Measurements from ENCODE around the gene CEBPZ. TPM values are rescaled to one million over a fixed set of nuclear protein-coding genes. Genes with fewer than 3 reads are reported as not detected.

CEBPZ gene
- polyA plus RNA-seq, 1 experiment, result 3.7 TPM

DNA sequence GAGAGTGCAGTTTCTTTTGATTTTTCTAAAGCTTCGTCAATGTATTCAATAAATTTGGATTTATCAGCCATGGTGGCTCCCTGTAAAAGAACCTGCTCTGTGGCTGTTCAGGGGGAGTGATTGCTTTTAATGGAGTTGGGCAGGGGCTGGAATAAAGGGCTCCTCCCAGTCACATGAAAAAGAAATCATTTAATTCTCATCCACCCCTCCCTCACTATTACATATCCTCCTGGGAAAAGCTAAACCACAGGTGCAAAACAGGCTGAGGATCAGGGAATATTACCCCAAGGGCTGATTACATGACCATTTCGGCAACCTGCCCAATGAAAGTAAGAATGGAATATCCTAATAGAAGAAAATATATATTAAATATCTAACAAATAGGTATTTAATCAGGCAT, 42.8 kb downstream of the CEBPZ start, which contains the start of gene SULT6B1:
SULT6B1 (minus strand) TSS at position 101 of the 400 bp plus-strand sequence; CDS start at position 71, 30 bp downstream.
- Histone ChIP-seq H3K27me3 (ENCODE audit: control insufficient read depth, insufficient read depth, low read length) (peaks cover 4% of the 10 kb centered on the region), H3K36me3 (ENCODE audit: control insufficient read depth, insufficient read depth, low read length) (no peaks in the 10 kb centered on the region), H3K4me3 (ENCODE audit: low read depth, low read length) (no peak within 1 kb of the TSS)
- TF ChIP-seq CTCF (IDR thresholded peaks at IDR 0.05; ENCODE audit: insufficient read depth, low read depth, low read length), result no peak
- POLR2A ChIA-PET, result no interaction called here
- no peak for DNase-seq (ENCODE audit: low read depth)
- CTCF ChIA-PET, result interaction anchor here (1.2 to 1.7 kb wide), 2 partner anchors 12 to 20 kb away, joined by 3 to 5 read pairs; no protein-coding TSS in a partner anchor

DNA sequence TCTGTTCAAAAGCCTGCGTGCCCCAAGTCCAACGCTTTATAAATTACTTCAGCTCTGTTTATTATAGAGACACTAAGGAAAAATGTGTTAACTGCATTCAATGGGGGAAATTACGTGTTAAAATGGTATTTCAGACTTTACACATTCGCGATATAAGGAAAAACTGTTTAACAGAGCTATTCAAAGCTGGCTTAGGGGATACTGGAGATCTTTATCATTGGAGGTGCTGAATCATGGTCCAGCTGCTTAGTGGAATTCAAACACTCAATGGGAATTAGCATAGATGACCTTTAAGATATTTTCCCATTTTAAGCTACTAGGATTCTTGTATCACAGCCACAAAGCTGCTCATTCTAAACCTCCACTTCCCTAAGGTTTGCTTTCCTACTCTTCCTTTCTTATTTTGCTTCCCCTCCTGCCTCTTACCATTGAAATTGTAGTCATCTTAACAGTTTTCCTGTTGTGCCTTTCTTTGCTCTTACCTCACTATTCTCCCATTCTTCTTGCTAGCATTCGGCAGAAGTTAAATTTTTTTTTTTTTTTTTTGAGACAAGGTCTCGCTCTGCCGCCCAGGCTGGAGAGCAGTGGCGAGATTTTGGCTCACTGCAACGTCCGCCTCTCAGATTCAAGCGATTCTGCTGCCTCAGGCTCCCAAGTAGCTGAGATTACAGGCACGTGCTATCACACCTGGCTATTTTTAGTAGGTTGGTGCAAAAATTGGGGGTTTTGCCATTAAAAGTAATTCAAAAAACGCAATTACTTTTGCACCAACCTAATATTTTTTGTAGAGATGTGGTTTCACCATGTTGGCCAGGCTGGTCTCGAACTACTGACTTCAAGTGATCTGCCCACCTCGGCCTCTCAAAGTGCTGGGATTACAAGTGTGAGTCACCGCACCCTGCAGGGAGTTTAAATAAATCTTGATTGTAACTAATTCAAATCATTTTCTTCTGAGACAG, 49.4 kb downstream of the CEBPZ start:
- POLR2A ChIA-PET, result no interaction called here
- peak; percentile 13 for DNase-seq (ENCODE audit: low read depth)

DNA sequence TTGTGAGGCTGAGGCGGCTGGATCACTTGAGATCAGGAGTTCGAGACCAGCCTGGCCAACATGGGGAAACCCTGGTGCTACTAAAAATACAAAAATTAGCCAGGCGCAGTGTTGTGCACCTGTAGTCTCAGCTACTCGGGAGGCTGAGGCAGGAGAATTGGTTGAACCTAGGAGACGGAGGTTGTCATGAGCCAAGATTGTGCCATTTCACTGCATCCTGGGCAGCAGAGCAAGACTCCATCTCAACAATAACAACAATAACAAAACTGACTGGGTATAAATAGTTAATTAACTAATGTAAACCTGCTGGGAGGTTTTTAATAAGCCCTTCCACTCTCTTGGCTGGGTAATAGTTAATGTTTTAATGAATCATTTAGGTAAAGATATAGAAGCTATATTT, 50.8 kb downstream of the CEBPZ start:
- no peak for DNase-seq (ENCODE audit: low read depth)
- no peaks in the 10 kb centered on the region; the same call in none of the 2 replicates for H3K27me3 ChIP-seq (ENCODE audit: control insufficient read depth, insufficient read depth, low read length)
- no peak for TF ChIP-seq CTCF (IDR thresholded peaks at IDR 0.05; ENCODE audit: insufficient read depth, low read depth, low read length)
- H3K36me3 ChIP-seq (ENCODE audit: control insufficient read depth, insufficient read depth, low read length), result no peaks in the 10 kb centered on the region
- CTCF ChIA-PET, result interaction anchor here (0.9 to 4.6 kb wide), 2 partner anchors 11 to 16 kb away, joined by 3 to 36 read pairs; partner anchors contain the start of gene CEBPZOS
- POLR2A ChIA-PET, result no interaction called here
- no peak overlapping the region for H3K4me3 ChIP-seq (ENCODE audit: low read depth, low read length)

More for the DNA sequence above, 49.4 kb downstream of the CEBPZ start:
- peaks cover 4% of the 10 kb centered on the region for H3K27me3 ChIP-seq (ENCODE audit: control insufficient read depth, insufficient read depth, low read length)
- no peak for TF ChIP-seq CTCF (IDR thresholded peaks at IDR 0.05; ENCODE audit: insufficient read depth, low read depth, low read length)
- no peaks in the 10 kb centered on the region for H3K36me3 ChIP-seq (ENCODE audit: control insufficient read depth, insufficient read depth, low read length)
- CTCF ChIA-PET, result interaction anchor here (4.6 kb wide), 1 partner anchor 13 kb away, joined by 36 read pairs; no protein-coding TSS in a partner anchor
- no peak overlapping the region for H3K4me3 ChIP-seq (ENCODE audit: low read depth, low read length)

DNA sequence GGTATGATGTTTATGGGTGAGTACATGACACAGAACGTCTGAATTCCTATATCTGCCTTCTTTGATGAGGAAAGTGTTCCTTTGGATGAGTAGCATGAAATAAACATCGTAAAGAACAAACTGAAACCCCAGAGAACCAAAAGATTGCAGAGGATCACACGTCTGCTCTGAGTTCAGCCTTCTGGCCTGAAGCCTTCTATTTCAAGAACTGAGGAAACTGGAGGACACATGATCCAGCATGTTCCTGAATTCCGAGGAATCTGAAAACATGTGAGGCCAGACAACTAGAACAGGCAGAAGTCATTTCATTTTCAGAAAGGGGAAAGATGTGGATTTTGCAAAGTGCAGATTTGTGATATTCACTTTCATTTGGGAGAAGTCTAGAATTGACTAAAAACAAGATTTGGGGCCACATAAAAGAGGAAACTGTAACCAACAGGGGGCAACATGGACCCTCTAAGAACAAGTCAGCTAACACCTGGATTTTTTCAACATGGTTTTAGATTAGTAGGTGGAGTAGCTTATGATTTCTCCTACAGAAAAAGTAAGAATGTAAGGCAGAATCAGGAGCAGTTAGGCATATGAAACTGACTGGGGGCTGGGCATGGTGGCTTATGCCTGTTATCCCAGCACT, 51.3 kb downstream of the CEBPZ start:
- DNase-seq (ENCODE audit: low read depth), result no peak
- ChIA-PET CTCF (interaction anchor here (4.6 kb wide), 1 partner anchor 11 kb away, joined by 36 read pairs; no protein-coding TSS in a partner anchor), POLR2A (no interaction called here)
- Histone ChIP-seq H3K4me3 (ENCODE audit: low read depth, low read length) (no peak overlapping the region), H3K36me3 (ENCODE audit: control insufficient read depth, insufficient read depth, low read length) (no peaks in the 10 kb centered on the region), H3K27me3 (ENCODE audit: control insufficient read depth, insufficient read depth, low read length) (no peaks in the 10 kb centered on the region; the same call in 1 of the 2 replicates)
- no peak; the same call in 1 of the 2 replicates for TF ChIP-seq CTCF (IDR thresholded peaks at IDR 0.05; ENCODE audit: insufficient read depth, low read depth, low read length)

DNA sequence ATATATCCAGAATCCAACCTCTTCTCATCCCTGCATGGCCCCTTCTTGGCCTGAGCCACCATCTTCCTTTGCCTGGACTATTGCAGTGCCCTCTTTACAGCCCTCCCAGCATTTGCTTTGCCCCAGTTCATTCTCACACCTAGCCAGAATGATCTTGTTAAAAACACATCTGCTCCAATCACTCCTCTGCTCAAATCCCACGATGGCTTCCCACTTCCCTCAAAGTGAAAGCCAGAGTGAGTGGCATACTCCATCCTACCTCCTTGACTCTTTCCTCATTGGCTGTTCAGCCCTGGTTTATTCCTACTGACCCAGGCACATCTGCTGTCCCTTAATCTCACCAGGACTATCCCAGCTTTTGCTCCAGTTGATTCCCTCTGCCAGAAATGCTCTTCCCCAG, 57.7 kb downstream of the CEBPZ start:
- DNase-seq (ENCODE audit: low read depth), result no peak
- Histone ChIP-seq H3K36me3 (ENCODE audit: control insufficient read depth, insufficient read depth, low read length) (no peaks in the 10 kb centered on the region), H3K4me3 (ENCODE audit: low read depth, low read length) (no peak overlapping the region), H3K27me3 (ENCODE audit: control insufficient read depth, insufficient read depth, low read length) (no peaks in the 10 kb centered on the region; the same call in 1 of the 2 replicates)
- ChIA-PET CTCF (no interaction called here), POLR2A (no interaction called here)
- TF ChIP-seq CTCF (IDR thresholded peaks at IDR 0.05; ENCODE audit: insufficient read depth, low read depth, low read length), result no peak

All from BJ (cell line).